Kidney epithelial cell (primary cell): Measurements from ENCODE around the gene SRGAP3. TPM values are rescaled to one million over a fixed set of nuclear protein-coding genes. Genes with fewer than 3 reads are reported as not detected.
"Not testable (repeated sequence)": the region's sequence is repeated elsewhere in the genome, so short reads cannot be mapped to it uniquely, and the experiment has no call there.

Experiments used
- DNase-seq: peaks from one replicate; pipeline ENCODE4 v3.0.0-alpha.2; 2010; ENCODE audit warnings: low read depth
- H3K27me3 ChIP-seq: 2 replicates; pipeline ENCODE4 v1.6.0; 2011; ENCODE audit warnings: low read length; ENCODE audit not compliant: control insufficient read depth, insufficient read depth
- H3K36me3 ChIP-seq: 2 replicates; pipeline ENCODE4 v1.5.1; 2011; ENCODE audit warnings: low read length; ENCODE audit not compliant: control insufficient read depth, insufficient read depth
- H3K4me3 ChIP-seq: 2 replicates; pipeline ENCODE4 v1.5.1; 2011; ENCODE audit warnings: low read depth, mild to moderate bottlenecking, control low read depth, low read length
- CTCF ChIP-seq: IDR thresholded peaks from 2 replicates; pipeline ENCODE4 v1.5.1; 2011; ENCODE audit warnings: mild to moderate bottlenecking, moderate library complexity, low read length, control low read depth, inconsistent platforms; ENCODE audit not compliant: insufficient read depth, poor library complexity, severe bottlenecking
- total RNA-seq: library from RNA; depleted of rRNA; stranded (reverse); fragments of >200 nt; gene quantifications from 2 replicates; pipeline ENCODE4 v1.2.3, GENCODE V29; 2015

SRGAP3 gene
- total RNA-seq, 1 donor from 2014 or later = 4.9 TPM

- Histone ChIP-seq H3K4me3 (no peak overlapping the region), H3K36me3 (no peaks in the 10 kb centered on the region), H3K27me3 (no peaks in the 10 kb centered on the region)
- no peak for DNase-seq
- TF ChIP-seq CTCF = no peak
These were observed 43.1 kb upstream of the SRGAP3 start for GRCh38 chr3:9292516-9292915.

GRCh38 chr3:9291821-9292410, 42.5 kb upstream of the SRGAP3 start:
- no peak for TF ChIP-seq CTCF
- H3K27me3 ChIP-seq = no peaks in the 10 kb centered on the region
- no peak for DNase-seq
- H3K4me3 ChIP-seq = no peak overlapping the region
- H3K36me3 ChIP-seq = no peaks in the 10 kb centered on the region

GRCh38 chr3:9290566-9290965, 41.1 kb upstream of the SRGAP3 start:
- H3K36me3 ChIP-seq = no peaks in the 10 kb centered on the region
- no peak overlapping the region for H3K4me3 ChIP-seq
- TF ChIP-seq CTCF = no peak
- no peak for DNase-seq
- no peaks in the 10 kb centered on the region for H3K27me3 ChIP-seq

GRCh38 chr3:9281533-9281932, 32.1 kb upstream of the SRGAP3 start:
- not testable (repeated sequence) for H3K27me3 ChIP-seq, H3K4me3 ChIP-seq, DNase-seq, H3K36me3 ChIP-seq

- DNase-seq = no peak
- Histone ChIP-seq H3K27me3 (no peaks in the 10 kb centered on the region), H3K4me3 (no peak overlapping the region), H3K36me3 (no peaks in the 10 kb centered on the region)
- TF ChIP-seq CTCF = no peak
These were observed 31.2 kb upstream of the SRGAP3 start for GRCh38 chr3:9280451-9281219.

DNA sequence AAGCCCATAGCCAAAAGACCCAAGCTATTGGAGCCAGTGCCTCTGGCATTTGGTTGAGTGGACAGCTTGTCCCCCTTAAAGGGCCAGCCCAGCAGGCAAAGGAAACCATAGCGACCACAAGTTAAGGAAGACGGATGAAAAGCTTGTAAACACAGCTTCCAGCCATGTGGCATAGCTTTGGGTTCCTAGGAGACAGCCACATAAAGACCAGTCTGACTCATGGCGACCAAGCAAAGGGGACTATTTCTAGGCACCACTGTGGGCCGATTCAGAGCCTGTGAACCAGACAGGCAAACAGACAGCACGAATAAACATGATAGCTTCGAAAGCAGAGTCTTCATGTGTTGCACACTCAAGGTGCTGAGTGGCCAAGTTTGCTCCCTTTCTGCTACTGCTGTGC, 30.5 kb upstream of the SRGAP3 start:
- Histone ChIP-seq H3K4me3 (no peak overlapping the region), H3K36me3 (no peaks in the 10 kb centered on the region), H3K27me3 (no peaks in the 10 kb centered on the region)
- no peak for TF ChIP-seq CTCF
- peak; percentile 10 for DNase-seq
